ENCODE measurements around the gene CHST3.
A peak's percentile ranks its signal among the peaks of the same experiment; 100 is the strongest.
"Not testable (repeated sequence)": the region's sequence is repeated elsewhere in the genome, so short reads cannot be mapped to it uniquely, and the experiment has no call there.

CHST3 gene

DNA sequence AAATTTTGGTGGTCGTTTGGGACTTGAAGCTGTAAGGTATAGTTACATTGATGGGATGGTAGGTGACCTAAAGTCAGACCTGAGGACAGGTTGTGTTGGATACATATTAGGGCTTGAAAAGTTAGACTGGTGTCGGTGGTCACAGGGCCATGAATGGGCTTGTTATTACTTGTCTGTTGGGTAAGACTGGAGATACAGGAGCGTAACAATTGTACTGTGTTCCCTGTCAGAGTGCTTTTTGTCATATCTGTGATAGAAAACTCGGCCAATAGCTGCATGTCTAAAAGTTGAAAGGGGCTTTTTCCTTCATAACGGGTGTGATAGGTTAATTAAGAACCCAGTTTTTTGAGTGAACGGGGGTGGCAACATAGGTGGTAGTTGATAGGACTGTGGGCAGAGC lies 13.5 kb upstream of the CHST3 start:
- DNase-seq (ENCODE audit: low read depth in 2 of 2) = no peak

DNA sequence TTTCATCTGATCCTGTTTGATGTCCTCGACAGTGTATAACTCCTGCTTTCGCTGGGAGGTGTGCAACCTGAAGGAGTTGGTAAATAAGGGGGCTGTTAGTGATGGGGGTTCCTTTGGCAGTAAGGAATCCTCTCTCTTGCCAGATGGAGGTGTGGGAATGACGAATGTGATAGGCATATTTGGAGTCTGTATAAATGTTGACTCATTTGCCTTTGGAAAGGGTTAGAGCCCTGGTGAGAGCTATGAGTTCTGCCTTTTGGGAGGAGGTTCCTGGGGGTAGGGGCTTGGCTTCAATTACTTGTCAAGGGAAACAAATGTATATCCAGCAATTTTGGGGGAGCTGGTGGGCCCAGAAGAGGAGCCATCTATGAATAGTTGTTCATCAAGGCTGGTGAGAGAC lies 11.4 kb upstream of the CHST3 start:
- no peak for DNase-seq (ENCODE audit: low read depth in 2 of 2)

DNA sequence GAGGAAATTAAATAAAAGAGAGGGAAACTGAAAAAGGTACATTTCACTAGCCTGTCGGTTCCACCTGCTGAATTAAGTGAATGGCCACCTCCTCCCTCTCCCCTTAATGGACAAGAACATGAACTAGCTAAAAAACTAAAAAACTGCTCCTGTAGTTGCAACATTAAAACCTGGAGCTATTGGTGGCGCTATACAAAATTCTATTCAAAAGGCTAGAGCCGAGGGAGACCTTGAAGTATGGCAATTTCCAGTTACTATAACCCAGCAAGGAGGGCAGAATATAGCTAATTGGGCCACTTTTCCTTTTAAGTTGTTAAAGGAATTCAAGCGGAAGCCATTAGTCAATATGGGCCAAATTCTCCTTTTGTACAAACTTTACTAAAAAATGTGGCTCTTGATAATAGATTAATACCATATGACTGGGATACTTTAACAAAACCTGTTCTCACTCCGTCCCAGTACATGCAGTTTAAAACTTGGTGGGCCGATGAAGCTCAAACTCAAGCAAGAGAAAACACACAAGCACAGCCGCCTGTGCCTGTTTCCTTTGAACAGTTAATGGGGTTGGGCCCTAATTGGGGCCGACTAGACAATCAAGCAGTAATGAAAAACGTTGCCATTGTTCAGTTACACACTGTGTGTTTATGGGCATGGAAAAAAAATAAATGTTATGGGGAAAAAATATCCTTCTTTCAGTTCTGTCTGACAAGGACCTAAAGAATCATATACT lies 6.5 kb upstream of the CHST3 start:
- DNase-seq (ENCODE audit: low read depth in 2 of 2) = no peak

DNA sequence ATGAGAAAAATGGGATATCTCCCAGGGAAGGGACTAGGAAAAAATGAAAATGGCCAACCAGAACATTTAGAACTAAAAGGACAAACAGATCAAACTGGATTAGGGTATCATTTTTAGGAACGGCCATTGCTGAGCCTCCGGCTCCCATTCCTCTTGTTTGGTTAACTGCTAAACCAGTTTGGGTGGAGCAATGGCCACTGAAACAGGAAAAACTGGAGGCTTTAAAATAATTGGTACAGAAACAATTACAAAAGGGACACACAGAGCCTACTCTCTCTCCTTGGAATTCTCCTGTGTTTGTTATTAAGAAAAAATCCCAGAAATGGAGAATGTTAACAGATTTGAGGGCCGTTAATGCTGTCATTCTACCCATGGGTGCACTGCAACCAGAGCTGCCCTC lies 4.7 kb upstream of the CHST3 start:
- DNase-seq (ENCODE audit: low read depth in 2 of 2) = no peak

DNA sequence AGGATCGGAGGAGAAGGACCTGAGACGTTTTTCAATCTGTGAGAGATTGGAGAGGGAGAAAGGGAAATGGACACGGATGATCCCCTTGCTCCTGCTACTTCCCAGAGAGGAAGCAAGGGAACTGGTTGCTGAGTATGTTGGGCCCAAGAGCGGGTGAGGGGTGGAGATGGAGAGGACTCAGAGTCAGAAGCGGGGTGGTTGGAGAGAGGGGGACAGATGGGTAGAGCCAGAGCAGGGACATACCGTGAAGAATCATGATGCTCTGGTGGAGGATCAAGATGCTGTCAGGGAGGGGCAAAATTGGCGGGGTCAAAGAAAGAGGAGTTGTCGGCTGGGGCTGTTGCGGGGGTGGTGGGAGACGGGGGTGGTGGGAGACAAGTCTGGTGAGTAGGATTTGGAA lies 2.4 kb upstream of the CHST3 start:
- DNase-seq (ENCODE audit: low read depth in 2 of 2) = no peak

DNA sequence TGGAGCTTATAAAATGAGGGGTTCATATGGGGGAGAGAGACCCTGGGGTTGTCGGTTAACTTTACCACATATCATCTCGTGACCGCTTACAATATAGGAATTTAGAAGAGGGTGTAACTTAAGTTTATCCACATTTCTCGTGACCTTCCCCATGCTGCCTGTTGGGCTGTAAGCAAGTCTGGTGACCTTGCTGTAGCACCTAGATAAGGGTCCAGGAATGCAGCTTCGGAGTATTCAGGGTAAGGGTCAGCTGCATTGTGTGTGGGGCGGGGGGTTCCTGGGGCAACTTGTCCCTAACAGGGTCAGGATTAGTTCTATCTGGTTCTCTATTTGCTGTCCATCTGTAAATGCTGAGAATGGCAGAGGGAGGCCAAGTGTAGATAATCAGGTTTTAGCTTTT lies 1.3 kb upstream of the CHST3 start:
- DNase-seq (ENCODE audit: low read depth in 2 of 2) = no peak

- DNase-seq (ENCODE audit: low read depth in 2 of 2) = no peak
Observed at GRCh38 chr10:71963351-71964097, 671 bp upstream of the CHST3 start.

DNA sequence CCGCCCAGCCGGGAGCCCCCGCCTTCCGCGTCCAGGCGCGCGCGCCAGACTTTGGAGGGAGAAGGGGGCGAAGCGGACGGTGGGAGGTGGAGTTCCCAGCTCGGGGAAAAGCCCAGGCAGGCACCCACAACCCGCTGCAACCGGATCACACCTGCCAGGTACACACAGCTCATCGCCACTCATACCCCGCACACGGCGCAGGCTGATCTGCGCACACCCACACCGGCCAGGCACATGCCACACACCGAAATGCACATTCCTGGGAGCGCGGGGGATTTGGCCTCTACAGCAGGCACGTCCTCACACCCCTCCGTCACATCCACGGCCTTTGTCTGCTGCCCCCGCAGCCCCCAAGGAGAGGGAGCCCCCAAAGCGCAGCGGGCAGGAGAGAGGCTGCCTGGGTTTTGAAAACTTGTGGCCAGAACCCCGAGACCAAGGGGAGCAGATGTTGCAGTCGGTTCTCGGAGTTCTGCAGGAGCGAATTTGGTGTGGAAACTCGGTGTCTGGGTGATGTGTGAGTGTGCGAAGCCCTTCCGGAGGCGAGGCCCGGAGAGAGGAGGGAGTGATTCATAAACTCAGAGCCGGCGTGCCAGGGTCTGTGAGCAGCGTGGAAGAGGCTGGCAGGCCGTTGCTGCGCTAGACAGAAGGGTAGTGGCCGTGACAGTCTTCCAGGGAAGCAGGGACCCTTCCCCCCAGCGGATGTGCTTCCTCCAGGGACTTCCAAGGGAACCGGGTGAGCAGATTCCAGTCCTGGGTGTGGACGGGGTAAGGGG lies 734 bp downstream of the CHST3 start:
- DNase-seq (ENCODE audit: low read depth in 2 of 2) = peak; percentile 28 to 49

DNA sequence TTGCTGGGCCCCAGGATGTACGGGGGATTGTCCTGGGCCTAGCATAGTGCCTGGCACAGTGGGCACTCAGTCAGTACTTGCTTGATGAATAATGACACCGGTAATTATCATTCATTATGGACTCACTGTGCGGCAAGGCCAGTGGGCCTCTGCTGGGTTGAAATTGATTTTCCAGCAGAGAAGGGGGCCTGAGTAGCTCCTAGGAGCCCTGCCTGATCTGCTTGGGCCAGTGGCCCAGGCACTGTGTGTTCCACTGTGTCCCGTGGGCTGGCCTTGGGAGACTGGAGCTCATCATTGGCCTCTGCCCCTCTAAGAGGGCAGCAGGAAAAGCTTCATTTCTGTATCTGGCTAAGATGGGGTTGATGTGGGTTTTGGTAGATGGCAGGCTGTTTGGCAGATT lies 1.4 kb downstream of the CHST3 start:
- no peak for DNase-seq (ENCODE audit: low read depth in 2 of 2)

DNA sequence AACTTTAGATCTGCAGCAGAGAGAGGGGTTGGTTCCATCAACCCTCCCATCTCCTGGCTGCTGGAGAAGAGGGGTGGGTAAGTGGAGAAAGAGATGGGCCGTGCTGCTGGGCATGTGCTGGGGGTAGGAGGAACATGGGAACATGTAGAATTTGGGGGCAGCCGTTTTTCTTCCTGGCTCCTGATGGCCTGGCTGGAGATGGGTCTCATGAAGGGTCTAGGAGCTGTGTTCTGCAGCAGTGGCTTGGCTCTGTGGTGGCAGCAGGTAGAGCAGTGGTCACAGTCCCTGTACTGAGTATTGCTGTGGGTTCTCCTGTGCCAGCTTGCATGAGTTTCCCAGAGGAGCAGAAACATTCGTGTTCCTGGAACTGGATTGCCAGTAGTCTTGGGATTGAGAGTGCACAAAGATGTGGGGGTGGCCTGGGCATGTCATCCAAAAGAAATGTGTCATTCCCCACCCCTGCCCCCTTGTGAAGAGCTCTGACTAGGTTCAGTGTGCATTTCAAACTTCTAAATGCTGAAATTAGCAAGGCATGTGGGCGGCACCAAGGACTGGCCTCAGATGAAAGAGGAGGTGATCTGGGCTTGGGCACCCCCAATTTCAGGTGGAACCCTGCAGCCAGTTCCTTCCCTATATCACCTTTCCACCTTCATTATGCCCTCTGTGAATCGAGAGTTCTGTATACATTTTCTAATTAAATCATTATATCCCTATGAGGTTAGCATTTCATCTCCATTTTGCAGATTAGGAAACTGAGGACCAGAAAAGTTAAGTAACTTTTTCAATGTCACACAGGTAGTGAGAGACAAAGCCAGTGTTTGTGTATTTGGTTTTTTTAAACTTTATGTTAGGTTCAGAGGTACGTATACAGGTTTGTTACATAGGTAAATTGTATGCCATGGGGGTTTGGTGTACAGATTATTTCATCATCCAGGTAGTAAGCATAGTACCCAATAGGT lies 2.1 kb downstream of the CHST3 start:
- DNase-seq (ENCODE audit: low read depth in 2 of 2) = no peak

GRCh38 chr10:71967958-71968357 lies 3.8 kb downstream of the CHST3 start:
- not testable (repeated sequence) for DNase-seq (ENCODE audit: low read depth in 2 of 2)

- no peak for DNase-seq (ENCODE audit: low read depth in 2 of 2)
Observed at GRCh38 chr10:71968553-71969474, 4.6 kb downstream of the CHST3 start.

DNA sequence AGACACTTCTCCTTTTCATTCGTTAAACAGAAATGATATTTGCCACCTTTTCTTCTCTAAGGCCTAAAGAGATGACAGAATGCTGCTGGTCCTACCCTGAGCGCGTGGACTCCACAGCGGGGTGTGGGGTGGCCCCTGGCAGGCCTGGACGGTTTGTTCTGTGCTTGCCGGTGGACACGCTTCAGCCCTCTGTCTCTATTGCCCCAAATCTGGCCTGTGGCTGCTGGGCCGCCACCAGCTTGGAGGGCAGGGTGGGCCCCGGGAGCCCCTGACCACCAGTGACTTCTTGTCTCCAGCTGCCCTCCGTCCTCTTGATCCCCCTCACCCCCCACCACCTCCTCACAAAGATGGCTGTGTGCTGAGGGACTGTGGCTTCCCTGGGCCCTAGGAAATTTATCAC lies 5.7 kb downstream of the CHST3 start:
- no peak for DNase-seq (ENCODE audit: low read depth in 2 of 2)

DNA sequence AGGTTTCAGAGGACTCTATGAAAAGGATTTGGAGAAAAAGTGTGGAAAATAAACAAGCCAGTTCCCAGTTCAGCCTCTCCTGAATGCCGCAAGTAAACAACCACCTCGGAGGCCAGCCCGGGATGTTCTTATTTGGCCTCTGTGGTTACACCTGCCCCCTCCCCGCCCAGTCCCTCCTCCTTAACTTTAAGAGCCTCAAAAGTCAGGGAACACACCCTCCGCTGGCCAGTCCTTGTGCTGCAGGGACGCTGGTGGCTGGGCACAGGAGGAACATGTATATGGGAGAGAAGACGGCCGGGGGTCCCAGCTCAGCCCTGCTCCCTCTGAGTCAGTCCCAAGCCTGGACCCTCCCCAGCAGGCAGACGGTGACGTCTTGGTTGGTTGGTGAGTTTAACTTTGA lies 6.1 kb downstream of the CHST3 start:
- DNase-seq (ENCODE audit: low read depth in 2 of 2) = no peak

GRCh38 chr10:71970869-71971268 lies 6.7 kb downstream of the CHST3 start:
- no peak for DNase-seq (ENCODE audit: low read depth in 2 of 2)

DNA sequence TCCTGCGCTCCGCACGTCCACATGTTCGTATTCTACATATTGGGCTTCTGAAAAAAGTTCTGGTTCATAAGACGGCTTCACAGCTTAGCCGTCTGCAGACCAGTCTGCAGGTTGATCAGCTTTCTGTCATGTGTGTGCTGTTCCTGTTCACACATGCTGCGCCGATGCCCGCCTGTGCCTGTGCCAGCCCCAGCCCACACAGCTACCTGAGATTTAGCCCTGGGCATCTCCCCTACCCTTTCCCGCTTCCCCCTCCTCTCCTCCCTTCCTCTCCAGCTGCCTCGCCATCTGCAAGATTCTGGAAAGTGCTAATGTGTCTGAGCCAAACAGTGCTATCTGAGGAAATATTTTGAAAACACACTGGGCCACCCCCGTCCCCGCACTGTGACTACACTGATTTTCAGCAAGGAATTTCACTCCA lies 7.1 kb downstream of the CHST3 start:
- no peak for DNase-seq (ENCODE audit: low read depth in 2 of 2)

- no peak for DNase-seq (ENCODE audit: low read depth in 2 of 2)
Observed at GRCh38 chr10:71971769-71972555, 7.8 kb downstream of the CHST3 start.

DNA sequence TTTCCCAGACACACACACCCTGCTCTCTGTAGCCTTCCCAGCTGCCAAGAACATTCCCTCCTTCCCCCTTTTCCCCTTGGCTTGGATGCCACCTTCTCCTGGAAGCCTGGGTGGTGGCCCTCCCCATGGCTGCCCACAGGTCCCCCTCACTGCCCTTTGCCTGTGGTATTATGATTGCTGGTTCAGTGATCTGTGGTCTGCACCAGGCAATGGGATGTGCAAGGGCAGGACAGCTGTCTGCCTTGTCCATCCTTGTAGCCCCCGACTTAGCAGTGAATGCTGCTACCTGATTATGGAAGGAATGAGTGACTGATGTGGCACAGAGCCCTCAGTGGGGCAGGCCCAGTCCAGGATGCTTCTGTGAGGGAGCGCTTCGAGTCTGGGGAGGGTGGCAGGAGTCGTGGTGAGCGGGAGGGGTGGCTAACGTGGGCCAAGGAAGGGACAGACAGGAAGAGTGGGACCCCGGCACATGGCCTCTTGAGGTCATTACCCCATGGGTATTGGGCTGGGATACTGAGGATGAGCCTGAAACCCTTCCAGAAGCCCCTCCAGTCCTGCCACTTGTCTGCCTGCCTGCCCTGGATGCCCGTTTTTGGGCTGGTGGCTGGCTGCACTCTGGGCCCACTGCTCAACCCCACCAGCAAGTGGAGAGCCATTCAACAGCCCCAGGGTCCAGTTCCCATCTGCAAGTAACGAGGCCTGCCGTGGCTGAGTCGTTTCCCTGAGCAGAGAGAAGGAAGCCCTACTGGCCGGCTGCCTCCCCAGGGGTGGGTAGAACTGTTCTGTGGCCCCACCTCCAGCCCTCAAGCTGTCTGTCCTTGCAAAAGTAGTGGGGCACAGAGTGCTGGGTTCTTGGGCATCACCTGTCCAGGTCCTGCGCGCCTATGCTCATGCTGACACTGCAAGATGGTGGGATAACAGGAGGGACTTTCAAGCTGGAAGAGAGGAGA lies 8.8 kb downstream of the CHST3 start:
- no peak for DNase-seq (ENCODE audit: low read depth in 2 of 2)
